Renal cortical epithelial cell (primary cell): ENCODE results near the gene PSTK. TPM values are rescaled to one million over a fixed set of nuclear protein-coding genes. Genes with fewer than 3 reads are reported as not detected.

ENCODE experiments used
- DNase-seq: peaks from one replicate; pipeline ENCODE4 v3.0.0-alpha.2; 2011; ENCODE audit warnings: low read depth
- total RNA-seq: library from RNA; depleted of rRNA; stranded (reverse); fragments of >200 nt; gene quantifications from 2 replicates; pipeline ENCODE4 v1.2.3, GENCODE V29; 2014

The PSTK gene, protein sequence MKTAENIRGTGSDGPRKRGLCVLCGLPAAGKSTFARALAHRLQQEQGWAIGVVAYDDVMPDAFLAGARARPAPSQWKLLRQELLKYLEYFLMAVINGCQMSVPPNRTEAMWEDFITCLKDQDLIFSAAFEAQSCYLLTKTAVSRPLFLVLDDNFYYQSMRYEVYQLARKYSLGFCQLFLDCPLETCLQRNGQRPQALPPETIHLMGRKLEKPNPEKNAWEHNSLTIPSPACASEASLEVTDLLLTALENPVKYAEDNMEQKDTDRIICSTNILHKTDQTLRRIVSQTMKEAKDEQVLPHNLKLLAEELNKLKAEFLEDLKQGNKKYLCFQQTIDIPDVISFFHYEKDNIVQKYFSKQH
- 6.4 and 10.4 TPM in 2 replicates for total RNA-seq

DNA sequence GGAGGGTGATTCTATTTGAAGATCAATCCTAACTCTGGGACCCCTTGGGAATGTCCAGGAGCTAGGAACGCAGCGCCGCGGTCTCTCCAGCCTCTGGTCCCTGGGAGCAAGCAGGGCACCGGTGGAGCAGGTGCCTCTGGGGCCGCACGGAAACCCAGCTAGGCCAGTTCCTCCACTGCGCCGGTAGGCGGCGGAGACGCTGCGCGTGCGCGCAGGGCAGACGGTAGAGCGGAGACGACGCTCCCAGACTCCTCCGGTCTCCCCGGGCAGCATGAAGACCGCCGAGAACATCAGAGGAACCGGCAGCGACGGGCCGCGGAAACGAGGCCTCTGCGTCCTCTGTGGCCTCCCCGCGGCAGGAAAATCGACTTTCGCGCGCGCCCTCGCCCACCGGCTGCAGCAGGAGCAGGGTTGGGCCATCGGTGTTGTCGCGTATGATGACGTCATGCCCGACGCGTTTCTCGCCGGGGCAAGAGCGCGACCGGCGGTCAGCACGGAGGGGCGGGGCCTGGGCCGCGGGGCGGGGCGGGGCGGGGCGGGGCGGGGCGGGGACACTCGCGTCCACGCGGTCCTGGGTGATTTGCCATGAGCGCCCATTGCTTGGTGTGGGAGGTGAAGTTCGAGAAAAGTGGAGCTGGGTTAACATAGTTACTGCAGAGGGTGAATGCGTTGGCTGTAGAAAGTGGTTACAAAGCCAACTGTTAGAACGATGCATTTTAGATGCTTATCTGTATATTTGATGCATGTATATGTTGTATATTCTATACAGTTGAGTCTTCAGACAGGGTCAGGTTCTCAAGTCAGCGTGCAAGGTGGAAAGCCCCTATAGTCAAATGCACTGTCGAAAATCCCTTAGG is at the start of gene PSTK:
TSS of gene PSTK (plus strand) at position 193 of the 857 bp plus-strand sequence. CDS start at position 272, 79 bp downstream.
- peak; percentile 70 for DNase-seq

DNA sequence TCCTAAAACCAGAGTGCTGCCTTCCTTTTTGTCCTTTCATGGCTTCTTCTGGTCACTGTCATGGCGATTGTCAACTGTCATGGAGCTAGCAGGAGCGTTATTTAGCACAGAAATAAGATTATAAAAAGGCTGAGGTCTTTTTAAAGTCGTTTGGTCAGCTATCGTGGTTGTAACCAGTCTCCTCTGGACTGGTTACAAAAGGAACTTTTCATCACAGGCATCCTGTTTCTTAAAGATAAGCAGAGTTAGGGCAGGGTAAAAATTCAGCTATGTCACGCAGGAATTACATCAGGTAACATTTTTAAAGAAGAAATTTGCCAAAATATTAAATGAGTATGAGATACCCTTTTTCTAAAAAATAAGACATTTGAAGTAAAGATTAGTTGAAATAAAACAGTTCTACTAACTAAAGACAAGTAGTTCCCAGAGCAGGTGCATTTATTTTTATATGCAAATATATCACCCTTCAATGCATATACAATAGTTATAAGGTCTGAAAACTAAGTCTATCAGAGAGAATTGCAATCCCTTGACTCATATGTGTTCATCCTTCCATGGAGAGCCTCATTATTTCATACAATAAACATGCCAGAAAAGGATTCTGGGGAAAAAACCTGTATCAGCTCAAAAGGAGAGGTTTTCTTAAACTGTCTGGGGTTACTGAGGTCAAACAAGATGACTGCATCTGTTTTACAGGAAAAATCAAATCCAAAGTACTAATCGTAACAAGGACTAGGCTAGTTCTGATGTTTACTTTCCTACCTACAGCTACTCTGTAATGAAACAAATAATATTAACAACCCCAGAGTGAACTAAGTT is 48.9 kb upstream of the PSTK start:
- peak; percentile 11 for DNase-seq

DNA sequence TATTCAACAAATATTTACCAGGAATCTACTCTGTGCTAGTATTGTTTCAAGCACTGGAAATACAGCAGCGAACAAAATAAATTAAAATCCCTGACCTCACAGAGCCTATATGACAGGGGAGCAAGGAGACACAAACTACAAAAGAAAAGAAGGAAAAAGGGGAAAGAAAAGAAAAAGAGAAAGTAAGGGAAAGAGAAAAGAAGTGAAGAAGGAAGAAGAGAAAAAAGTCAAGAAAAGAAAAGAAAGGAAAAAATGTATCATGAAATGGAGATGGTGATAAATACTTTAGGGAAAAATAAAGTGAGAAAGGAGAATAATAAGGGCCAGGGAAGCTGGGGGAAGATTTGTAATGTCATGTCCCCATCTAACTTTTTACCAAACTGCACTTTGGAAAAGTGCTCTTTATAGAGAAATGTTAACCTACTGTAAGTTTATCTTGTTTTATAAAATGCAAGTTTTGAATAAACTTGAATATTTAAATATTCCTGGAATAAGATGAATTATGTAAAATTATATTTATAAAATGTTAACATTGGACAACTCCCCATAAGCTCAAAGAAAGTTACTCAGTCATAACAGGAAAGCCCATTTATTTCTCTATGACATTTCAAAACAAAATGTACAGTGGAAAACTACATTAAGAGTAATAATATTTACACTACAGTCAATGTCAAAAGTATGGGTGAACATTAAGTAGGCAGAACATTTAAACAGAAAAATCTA is 40.9 kb upstream of the PSTK start:
- DNase-seq: no peak

DNA sequence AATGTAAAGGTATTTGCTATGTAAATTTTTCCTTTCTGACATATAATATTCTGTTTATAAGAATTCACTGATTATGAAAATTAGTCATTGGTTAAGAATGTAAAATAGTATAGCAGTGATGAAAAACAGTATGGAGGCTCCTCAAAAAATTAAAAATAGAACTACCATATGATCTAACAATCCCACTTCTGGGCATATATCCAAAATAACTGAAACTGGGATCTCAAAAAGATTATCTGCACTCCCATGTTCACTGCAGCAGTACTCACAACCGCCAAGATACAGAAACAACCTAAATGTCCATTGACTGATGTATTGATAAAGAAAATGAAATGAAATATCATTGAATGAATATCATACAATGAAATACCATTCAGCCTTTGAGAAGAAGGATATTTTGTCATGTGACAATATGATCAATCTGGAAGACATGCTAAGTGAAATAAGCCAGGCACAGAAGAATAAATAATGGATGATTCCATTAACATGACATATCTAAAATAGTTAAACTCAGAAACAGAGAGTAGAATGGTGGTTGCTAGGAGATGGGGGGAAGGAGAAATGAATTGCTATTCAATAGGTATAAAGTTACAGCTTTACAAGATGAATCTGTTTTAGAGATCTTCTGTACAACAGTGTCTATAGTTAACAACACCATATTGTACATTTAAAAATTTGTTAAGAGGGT is 40.2 kb upstream of the PSTK start:
- DNase-seq: no peak

DNA sequence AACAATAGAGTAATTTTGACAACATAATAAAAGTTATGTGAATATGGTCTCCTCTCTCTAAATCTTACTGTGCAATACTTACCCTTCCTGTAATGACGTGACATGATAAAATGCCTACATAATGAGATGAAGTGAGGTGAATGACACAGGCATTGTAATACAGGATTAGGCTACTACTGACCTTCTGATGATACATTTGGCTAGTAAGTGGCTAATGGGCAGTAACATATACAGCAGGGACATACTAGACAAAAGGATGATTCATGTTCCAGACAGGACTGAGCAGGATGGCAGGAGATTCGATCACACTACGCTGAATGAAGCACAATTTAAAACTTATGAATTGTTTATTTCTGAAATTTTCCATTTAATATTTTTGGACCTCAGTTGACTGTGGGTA is 30.9 kb upstream of the PSTK start:
- no peak for DNase-seq

DNA sequence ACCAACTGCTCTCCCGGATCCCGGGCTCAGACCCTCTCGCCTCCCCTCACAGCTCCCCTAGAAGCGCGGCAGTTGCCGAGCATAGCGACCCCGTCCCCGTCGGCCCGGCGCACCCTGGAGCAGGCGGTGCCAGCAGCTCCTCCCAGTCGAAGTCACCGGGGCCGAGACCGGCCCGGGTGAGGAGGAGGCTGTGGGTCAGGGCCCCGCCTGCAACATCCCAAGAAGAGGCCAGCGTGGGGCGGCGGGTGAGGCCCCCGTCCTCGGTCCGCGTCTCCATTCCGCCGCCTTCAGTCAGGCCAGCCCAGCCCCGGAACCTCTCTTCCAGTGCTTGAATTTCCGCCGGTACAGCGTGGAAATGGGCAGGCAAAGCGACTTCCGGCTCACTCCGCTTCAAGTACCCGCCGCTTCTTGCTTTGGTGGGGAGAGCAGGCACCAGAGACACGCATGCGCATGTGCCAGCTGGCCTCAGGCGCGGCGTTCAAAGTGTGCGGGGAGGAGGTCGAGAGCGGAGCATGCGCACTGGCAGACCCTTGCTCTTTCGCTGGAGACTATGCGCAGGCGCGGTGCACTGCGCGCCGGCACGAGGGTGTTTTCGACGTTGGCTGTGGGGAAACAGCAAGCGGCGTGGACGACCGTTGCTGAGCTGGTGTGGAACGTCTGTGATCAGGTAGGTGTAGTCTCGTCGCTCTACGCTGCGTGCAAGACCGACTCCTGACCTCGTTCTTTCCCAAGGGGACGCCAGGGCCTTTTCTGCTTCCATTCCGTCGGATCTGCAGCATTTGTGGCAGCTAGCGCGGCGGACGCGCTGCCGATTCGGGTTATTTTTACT is 26.1 kb upstream of the PSTK start, which contains the start of gene C10orf88:
TSS of gene C10orf88 (minus strand) at position 326 of the 829 bp plus-strand sequence. CDS start at position 277, 49 bp downstream.
- DNase-seq: peak; percentile 97

DNA sequence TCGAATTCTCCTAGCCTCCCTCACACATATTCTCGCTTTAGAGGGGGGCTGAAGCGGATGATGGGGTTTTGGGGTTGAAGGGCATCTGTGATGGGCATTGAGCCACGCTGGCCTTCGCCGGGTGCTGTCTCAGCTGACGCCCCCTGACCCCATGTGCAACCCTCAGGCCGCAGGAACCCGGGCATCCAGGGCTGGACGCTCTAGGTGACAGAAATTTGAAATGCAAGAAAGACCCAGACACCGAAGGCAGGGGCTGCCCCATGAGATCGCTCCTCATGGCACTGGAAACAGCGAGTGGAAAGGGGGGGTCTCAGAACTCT is 25.5 kb upstream of the PSTK start:
- no peak for DNase-seq

DNA sequence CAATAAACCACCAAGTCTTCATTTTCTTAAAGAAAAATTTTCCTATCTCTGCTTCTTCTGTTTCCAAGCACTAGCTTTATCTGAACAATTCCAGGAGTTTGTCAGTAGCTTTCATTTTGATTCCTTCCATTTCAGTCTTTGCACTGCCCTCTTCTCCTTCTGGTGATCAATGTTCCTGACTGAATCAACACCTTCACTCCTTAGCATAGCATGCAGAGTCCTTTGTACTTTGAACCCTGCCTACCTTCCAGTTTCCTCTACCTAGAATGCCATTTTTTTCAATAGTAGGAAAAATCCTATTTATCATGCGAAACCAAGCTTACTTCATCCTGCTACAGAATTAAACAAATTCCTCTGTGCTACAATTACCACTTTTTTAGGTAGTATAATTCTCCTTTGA is 24.3 kb upstream of the PSTK start:
- no peak for DNase-seq

DNA sequence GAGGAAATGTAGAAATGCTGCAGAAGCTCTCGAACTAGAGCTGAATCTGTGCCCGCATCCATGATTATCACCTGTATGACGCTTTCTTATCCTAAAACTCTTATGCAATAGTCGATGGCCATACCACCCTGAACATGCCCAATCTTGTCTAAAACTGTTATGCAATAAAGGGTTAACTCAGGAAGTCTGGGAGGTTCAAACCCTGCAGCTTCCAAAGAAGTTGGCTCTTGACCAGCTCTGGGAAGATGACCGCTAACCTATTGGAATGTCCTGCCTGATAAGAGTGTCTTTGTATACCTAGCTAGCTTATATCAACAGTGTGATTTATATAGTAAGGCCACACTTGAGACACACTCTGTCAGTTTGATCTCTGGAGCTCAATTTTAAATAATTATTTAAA is 22.7 kb upstream of the PSTK start:
- DNase-seq: no peak

DNA sequence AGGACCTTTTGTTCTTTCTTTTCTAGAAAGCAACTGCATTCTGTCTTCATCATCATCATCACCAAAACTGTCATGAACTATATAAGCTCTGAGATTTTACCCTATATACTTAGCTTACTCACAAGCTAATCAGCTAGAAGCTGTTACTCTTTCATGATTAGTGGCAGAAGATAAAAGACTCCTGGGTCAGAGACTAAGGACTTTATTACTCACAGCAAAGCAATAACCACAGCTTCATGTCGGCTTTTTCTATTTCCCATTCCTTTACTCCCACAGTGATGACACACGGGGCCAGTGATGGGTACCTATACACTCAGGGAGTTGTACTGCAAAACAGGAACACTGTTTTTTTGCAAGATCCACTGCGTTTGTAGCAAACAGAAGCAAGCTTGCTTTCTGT is 17.8 kb upstream of the PSTK start:
- no peak for DNase-seq

DNA sequence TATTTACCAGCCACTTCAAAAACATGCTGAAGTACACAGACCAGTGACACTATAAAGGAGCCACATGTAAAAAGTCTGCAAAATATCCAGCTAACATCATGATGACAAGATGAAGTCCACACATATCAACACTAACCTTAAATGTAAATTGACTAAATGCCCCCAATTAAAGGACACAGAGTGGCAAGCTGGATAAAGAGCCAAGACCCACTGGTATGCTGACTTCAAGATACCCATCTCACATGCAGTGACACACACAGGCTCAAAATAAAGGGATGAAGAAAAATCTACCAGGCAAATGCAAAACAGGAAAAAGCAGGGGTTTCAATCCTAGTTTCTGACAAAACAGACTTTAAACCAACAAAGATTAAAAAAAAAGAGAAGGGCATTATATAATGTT is 13.3 kb upstream of the PSTK start:
- DNase-seq: no peak

DNA sequence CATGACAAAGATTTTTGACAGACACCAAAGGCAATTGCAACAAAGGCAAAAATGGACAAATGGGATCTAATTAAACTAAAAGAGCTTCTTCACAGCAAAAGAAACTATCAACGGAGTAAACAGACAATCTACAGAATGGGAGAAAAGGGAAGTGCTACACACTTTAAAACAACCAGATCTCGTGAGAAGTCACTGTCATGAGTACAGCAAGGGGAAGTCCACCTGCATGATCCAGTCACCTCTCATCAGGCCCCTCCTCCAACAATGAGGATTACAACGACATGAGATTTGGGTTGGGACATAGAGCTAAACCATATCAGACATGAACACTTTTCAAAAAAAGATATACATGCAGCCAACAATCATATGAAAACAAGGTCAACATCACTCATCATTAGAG is 11.5 kb upstream of the PSTK start:
- no peak for DNase-seq

DNA sequence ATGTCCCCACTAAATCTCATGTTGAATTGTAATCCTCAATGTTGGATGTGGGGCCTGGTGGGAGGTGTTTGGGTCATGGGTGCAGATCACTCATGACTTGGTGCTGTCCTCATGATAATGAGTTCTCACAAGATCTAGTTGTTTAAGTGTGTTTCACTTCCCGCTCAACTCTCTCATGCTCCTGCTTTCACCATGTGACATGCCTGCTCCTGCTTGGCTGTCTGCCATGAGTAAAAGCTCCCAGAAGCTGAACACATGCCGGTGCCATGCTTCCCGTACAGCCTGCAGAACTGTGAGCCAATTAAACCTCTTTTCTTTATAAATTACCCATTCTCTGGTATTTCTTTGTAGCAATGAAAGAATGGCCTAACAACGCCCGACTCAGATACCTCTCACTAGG is 6.2 kb upstream of the PSTK start:
- peak; percentile 33 for DNase-seq

DNA sequence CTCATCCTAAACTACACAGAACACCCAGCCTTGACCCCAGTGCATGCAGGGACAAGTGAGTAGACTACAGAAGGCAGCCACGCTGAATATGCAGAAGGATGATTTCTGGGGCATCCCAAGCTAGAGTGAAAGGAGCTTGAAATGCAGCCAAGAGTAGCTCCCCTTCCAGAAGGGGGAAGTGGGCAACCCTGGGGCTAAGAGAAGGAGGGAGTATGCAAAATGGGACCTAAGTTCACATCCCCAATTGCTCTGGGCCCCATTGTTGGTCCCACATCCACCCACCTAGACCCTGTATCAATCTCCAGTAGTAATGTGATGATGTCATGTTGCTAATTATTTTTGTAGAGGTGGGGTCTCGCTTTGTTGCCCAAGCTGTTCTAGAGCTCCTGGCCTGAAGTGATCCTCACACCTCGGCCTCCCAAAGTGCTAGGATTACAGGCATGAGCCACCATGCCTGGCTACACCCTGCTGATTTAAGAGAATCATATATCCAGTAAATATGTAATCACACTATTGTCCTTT is 5.6 kb upstream of the PSTK start:
- DNase-seq: no peak

DNA sequence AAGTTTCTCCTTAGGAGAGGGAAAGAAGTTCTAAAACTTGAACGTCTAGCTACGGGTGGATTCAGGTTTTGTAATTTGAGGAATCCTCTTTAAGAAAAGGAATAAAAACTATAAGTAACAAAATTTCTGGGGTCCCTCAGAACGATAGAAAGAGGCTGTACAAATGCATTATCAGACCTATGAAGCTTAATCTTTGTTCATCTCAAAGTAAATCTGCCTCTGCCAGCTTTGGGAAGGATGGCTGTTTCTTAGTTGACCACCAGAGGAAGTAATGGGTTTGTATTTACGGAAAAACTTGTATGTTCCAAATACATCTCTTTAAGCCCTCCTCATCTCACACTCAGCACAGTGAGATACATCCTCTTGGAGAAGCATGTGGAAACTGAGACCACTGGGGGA is 864 bp downstream of the PSTK start:
- peak; percentile 57 for DNase-seq

DNA sequence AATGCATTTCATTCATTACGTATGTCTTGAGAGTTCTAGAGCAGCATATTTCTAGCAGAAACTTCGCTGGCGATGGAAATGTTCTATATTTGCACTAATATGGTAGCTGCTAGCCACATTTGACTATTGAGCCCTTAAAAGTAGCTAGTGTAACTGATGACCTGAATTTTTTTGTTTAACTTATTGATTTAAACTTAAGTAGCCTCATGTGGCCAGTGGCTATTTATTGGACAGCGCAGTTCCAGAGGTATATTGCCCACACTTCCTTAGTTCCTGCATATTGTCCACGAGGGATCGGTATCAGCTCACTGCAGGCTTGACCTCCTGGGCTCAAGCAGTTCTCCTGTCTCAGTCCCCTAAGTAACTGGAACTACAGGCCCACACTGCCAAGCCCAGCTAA is 3.7 kb downstream of the PSTK start:
- DNase-seq: no peak

DNA sequence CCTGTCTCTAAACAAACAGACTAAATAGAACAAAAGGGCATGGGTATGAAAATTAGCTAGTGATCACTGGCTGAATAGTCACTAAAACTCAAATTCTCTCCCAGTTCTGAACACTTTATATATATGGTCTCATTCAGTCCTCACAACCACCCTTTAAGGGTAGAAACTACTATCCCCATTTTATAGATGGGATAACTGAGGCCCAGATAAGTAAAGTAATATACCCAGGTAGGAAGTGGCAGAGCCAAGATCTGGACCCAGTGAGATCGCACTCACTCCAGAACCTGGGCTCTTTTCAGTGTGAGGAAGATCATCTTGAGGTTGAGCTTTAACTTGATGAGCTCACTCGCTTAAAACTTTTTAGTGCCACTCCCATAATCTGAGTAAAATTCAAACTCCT is 4.5 kb downstream of the PSTK start:
- no peak for DNase-seq

DNA sequence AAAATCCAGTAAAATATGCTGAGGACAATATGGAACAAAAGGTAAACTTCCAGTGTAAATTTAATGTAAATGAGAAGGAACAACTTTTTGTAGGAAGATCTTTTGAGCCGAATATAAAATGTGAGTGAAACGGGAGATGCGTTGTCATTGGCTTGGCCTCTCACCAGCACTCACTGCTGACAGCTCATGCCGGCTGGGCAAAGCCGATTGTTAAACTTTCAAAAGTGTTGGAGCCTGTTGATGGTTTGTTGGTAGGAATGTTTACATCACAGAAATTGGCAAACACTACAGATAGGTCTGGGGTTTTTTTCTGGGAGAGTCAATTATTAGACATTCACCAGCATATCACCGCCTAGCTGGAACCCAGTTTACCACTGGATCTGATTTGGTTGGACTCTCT is 6.1 kb downstream of the PSTK start:
- DNase-seq: no peak

DNA sequence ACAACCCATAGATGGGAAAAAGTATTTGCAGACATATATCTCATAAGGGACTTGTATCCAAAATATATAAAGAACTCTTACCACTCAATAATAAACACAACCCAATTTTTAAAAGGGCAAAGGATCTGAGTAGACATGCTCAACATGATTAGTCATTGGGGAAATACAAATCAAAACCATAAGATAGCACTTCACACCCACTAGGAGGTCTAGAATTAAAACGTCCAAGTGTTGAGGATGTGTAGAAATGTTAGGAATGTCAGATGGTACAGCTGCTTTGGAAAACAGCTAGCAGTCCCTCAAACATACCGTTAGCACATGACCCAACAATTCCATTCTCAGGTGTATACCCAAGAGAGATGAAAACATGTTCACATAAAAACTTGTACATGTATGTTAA is 8.3 kb downstream of the PSTK start:
- no peak for DNase-seq

DNA sequence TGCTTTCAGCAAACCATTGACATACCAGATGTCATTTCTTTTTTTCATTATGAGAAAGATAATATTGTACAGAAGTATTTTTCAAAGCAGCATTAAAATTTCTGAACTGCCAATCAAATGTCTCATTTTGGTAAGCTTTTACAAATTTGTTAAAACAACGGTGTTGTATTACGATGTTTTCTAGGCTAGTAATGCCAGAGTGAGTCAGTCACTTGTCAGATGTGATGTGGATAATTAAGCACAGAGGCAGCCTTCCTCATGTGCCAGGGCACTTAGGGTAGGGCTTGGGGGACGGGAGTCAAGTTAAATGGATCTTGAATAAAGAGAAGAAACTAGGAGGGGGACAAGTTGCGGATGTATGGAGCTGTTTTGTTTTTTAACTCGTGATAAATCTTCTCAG is 10.1 kb downstream of the PSTK start:
- DNase-seq: peak; percentile 54
